H54 (cell line): Measurements from ENCODE around the gene AUTS2.
A peak's percentile ranks its signal among the peaks of the same experiment; 100 is the strongest.

ENCODE experiments used
- DNase-seq: peaks from one replicate; pipeline ENCODE4 v3.0.0; 2011; ENCODE audit warnings: low spot score, mixed read lengths; ENCODE audit not compliant: insufficient read length
- FAIRE-seq: peaks from 3 replicates; lab custom pipeline; 2011; peaks lifted over from hg19 to GRCh38; lab: Jason Lieb, UNC
- POLR2A ChIP-seq: IDR thresholded peaks from 2 replicates; pipeline ENCODE4 v1.6.1; 2011; ENCODE audit warnings: low read depth, mild to moderate bottlenecking, low read length

Gene AUTS2

DNA sequence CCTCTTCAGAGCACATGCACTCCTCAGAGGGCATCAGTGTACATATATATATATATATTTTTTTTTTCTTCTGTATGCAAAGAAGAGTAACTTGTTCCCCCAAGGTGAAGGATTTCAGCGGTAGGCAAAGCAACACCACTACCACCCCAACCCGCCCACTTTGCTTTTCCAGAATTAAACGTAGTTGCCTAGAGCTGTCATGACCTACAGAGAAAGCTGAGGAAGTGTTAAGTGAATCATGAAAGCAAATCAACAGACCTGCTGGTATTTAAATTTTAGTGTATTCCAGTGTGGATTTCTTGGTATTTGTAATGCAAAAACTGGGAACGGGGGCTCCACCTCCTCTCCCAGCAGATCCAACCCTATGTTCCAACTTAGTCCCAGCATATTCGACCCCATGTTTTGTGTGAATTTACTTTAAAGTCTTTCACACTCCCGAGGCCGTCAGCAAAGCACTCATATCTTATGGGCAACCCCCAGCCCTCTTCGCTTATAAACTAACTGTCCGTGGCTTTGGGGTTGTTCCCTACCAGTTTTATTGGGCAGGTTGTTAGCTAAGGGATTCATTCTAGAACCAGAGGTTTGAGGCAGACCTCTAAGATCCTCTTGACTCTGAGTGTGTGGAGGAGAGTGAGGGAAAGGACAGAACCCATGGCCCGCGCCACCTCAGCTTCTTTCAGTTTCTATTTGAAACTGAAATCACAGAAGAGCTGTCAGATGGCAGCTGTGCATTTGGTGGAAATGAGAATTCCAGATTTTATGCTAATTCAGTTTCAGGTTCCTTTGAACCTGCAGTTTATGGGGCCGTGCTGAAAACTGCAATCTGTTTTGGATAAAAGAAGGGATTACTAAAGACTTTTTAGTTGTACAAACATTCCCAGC lies 1083.4 kb downstream of the AUTS2 start:
- TF ChIP-seq POLR2A = no peak
- FAIRE-seq (no peak), DNase-seq (no peak)

DNA sequence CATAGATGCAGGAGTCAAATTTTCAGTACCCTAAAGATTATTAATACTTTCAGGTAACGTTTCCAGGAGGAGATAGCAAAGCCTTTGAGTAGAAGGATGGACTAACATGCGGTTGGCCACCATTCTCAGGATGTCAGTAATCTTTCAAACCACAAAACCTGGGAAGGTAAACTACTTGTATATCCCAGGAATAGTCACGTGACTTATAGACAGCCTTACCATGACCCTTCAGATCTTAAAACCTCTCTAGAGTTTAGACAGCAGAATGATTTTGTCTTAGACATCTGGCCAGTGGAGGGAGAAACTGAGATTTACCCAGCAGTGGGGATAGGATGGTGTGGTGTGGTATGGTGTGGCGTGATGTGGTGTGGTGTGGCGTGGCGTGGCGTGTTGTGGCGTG lies 1085.9 kb downstream of the AUTS2 start:
- no peak for TF ChIP-seq POLR2A
- FAIRE-seq = no peak
- DNase-seq = no peak

DNA sequence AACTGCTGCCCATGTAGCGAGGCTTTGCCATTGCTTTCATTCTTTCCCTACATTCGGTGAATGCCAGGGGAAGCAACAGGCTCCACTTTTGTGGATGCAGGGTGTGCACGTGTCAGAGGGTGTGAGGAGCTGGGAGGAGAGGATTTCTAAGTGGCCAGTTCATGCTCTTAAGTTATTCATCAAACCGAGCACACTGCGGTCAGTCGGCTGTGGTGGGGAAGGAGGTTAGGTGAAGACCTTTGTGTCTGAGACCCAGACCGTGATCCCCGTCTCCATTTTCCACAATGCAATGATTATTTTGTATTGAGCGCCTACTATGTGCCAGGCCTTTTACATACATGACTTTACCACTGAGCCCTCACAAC lies 1095.0 kb downstream of the AUTS2 start:
- DNase-seq (peak; percentile 40), FAIRE-seq (no peak)
- no peak for TF ChIP-seq POLR2A

DNA sequence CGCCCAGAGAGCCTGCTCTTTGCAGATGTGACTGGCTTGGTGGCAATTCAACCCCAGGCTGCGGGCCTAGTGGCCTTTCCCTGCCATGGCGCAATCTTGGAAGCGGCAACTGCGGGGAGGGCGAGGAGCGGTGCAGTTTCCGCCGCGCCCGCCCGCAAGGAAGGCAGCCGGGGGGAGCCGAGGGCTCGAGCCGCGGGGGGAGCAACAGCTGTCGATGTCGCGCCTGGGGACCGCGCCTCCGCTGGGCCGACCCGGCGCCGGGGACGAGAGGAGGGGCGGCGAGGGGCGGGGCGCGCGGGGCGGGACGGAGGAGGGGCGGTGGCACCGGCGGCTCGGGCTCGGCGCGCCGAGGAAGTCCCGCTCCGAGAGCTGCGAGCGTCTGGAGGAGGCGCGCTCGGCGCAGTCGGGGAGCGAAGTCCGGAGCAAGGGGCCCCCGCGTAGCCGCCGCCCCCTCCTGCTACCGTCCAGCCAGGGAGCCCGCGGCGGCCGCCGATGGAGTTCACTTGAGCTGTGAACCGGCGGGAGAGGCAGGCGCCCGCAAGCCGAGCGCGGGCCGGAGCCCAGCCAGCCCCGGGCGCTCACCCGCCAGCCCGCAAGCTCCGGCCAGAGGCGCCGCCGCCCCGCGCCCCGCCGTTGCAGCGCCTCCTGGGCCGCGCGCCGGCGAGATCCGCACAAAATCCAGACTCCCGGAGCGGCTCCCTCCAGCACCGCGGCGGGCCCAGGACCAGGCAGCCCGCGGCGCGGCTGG lies 1095.6 kb downstream of the AUTS2 start:
- FAIRE-seq = no peak
- peak; percentile 86 for TF ChIP-seq POLR2A
- DNase-seq = peak; percentile 49

DNA sequence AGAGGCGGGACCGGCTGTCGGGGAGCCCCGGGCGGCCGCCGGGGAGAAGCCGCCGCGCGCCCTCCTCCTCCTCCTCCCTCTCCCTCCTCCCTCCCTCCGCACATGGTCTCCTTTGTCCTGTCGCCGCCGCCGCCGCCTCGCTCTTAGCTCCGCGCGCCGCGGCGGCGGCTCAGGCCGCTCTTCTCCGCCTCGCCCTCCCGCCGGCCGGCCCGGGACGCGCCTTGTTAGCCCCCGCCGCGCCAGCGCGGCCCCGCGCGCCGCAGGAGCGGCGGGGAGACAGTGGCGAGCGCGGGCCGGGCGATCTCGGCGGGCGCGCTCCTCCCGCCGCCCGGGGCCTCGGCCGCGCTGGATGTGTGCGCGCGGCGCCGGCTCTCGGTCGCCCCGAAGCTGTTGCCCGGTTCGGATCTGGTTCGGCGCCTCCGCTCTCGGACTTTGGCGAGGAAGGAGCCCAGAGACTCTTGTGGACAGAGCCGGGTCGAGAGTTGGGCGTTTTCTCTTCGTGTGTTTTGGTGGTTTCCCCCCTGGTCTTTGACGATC lies 1096.2 kb downstream of the AUTS2 start:
- FAIRE-seq (no peak), DNase-seq (no peak)
- TF ChIP-seq POLR2A = 0 out of 2 replicates have a peak, but pooled peaks have one; percentile 3

DNA sequence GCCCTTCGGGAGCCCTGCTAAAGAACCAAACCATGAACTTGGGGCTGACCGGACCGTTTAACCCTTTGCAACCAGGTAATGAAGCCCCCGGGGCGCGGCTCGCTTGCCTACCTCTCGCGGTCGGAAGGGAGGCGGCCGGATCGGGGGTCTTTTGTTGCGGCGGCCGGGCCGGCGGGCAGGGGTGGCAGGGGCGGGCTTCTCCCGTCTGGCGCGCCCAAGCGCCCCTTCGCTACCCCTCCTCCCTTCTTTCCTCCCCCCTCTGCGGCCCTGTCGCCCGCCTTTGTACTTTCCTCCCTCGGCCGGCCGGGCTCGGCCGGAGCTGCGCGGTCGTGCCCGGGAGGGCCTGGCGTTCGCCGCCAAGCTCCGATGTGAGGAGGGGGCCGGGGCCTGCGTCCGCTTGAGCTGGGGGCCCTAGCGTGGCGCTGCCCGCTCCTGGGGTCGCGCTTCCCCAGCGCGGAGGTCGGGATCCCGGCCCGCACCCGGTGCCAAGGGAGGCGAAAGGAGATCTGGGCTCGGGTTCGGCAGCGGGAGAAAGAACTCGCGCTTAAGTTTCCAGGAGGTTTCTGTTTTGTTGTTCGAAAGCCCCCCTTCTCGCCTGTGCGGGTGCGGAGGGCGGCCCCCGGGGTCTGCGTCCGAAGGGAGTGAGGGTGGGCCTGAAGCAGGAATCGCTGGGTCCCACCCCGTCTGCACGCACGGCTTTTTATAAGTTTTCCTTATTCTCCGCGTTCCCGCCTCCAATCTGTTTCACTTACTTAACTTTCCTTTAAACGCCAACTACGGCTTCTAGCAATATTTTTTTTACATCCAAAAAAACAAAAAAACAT lies 1096.9 kb downstream of the AUTS2 start:
- DNase-seq = no peak

DNA sequence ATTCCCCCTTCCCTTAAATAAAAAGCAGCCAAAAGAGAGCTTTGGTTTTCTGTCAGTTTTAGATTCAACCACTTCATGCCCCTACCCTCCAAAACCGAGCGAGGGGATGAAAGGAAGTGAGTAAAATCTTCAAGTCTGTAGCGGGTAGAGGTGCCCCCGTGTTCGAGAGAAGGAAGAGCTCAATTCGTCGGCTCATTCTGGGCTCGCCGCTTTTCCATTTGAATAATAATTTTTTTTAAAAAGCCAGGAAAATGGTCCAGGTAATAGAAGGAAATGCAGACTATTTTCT lies 1097.5 kb downstream of the AUTS2 start:
- no peak for TF ChIP-seq POLR2A
- DNase-seq (no peak), FAIRE-seq (no peak)

More for the DNA sequence above, 1096.9 kb downstream of the AUTS2 start:
- TF ChIP-seq POLR2A = no peak
- FAIRE-seq = no peak

DNA sequence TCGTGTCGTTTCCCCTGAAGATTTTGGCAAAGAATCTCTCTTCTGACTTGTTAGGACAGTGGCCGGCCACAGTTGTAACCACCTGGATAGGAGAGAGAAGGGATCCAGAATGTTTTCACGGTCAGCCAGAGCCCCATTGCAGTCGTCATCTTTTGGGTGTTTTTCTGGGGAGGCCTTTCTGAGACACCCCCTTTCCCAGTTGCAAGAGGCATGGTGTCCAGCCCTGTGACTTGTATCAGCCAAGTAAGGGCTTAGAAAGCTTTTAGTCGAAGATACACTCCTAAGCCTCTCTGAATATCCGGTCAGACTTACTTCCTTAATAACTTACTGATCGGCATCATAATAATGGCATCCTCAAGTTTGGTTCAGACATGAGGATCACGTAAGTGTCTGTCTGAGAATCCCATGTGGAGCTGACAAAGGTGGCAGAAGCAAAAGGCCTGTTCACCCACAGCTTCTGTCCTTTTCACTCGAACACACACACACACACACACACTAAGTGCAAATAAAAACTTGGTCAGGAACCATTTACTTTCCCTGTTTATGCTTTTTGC lies 1098.0 kb downstream of the AUTS2 start:
- FAIRE-seq (no peak), DNase-seq (no peak)
- TF ChIP-seq POLR2A = no peak

DNA sequence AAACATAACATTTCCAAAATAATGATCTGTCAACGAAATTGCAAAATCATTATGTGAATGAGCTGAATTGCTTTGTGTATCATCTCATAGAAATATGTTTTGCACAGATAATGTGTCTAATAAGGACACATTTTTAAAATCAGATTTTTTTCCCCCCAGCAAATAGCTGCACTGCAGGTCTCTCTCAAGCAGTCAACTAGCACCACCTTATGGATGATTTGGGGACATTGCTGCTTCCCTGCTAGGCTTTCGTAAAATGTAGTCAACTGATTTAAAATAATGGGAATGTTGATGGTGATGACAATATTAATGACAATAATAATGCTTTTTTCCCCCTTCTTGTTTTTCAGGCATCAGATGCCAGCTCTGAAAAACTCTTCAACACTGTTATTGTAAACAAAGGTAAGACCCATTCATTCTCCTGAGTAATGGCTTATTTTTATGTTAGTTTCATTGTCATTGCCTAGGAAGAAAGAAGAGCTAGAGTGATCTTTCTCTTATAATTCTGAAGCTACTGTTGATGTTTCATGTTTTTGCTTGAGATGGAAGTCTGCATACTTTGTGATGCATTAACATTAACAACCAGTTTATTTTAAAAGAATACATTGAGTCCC lies 1100.1 kb downstream of the AUTS2 start:
- no peak for TF ChIP-seq POLR2A
- DNase-seq = no peak

DNA sequence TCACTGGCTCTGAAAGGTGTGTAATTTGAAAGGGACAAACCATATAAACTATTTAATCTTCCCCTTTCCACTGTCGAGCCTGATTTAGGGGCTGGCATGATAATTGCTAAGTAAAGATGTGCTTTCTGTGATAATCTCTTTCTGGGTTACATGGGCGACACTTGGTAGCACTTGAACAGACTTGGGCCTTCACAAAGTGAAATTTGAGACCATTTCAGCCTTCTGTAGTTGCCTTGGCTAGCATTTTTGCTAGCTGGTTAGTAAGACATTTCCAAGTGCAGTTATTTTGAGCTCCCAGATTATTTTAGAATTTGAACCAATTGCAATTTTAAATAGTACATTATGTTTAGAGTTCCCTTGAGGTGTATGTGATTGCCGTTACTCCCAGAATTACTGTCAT lies 1101.0 kb downstream of the AUTS2 start:
- FAIRE-seq (no peak), DNase-seq (no peak)
- TF ChIP-seq POLR2A = no peak

More for the DNA sequence above, 1100.1 kb downstream of the AUTS2 start:
- FAIRE-seq = no peak

DNA sequence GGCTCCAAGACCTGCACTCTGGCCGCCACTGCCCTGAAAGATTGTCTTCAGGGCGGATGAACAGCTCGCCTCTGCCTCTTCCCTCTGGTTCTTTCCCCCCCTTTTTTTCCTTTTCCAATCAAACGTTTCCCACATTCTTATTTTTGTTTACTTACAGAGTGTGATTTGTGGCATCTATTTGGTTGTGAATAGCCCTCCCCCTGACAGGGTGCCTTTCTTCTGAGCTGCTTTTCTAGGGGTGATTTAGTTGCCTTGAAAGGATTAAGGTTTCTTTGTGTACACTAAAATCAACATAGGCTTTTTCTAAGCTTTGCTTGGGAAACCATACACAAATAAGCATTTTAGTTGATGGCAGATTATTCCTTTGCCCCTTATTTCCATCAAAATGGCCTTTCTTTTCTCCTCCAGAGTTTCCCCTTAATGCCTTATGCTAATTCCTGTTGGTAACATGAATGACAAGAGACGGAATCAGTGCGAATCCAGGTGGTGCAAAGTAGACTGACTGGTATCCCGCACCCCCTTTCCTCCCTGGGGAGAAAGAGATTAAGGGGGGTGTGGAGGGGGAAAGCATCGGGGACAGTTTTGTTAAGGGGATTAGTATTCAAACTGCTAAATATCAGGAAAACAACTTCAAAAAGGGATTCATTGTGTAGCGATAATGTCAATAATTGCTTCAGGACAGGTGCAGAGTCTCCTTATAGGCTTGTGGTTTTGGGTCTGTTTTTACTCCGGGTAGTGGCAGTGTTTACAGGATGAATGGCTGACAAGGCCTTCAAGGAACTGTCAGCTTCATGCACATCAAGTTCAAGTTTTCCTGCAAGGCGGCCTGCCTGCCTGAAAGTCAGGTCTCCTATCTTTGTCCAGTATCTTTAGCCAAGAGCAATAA lies 1102.0 kb downstream of the AUTS2 start:
- FAIRE-seq = no peak
- DNase-seq = no peak
- no peak for TF ChIP-seq POLR2A

DNA sequence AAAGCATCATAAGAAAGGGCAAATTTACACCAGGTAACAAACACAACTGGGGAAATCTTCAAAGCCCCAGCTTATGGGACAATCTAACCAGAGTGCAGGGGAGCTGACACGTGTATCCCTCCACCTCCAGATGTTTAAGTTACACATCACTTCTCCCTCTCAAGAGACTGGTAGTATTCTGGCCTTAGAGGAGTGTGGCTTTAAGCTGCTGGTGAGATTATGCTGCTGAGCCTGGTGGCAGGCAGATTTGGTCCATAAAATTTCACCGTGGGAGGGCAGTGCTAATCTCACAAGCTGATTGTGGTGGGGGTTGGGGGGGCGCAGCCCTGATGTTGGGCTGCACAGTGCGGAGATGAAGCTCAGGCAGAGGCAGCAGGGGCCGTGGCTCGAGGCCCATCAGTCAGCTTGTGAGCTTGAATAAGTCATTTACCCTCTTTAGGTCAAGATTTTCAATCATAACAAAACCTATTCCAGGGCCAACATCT lies 1102.7 kb downstream of the AUTS2 start:
- DNase-seq (no peak), FAIRE-seq (no peak)
- TF ChIP-seq POLR2A = no peak
